GM19240 (cell line): ENCODE results near the gene TTC38.
"Not testable (repeated sequence)": the region's sequence is repeated elsewhere in the genome, so short reads cannot be mapped to it uniquely, and the experiment has no call there.

Experiments
- DNase-seq: peaks from one replicate; pipeline ENCODE4 v3.0.0; 2011; ENCODE audit warnings: low spot score; ENCODE audit not compliant: insufficient read length

Gene TTC38

GRCh38 chr22:46245511-46245910 is 22.3 kb upstream of the TTC38 start:
- DNase-seq: no peak

- no peak for DNase-seq
These were observed 21.6 kb upstream of the TTC38 start for GRCh38 chr22:46246178-46246577.

- no peak for DNase-seq
These were observed 20.3 kb upstream of the TTC38 start for GRCh38 chr22:46247443-46247975.

GRCh38 chr22:46250035-46250782 is 17.6 kb upstream of the TTC38 start, which contains the start of gene CDPF1:
Gene CDPF1, minus strand, starts transcription at chr22:46250293. Its CDS starts 2,009 bp downstream, at chr22:46248284.
- DNase-seq: peak; percentile 94

- no peak for DNase-seq
These were observed 17.1 kb upstream of the TTC38 start for GRCh38 chr22:46250783-46251125.

GRCh38 chr22:46251266-46251665 is 16.5 kb upstream of the TTC38 start:
- no peak for DNase-seq

- DNase-seq: no peak
These were observed 15.9 kb upstream of the TTC38 start for GRCh38 chr22:46251816-46252380.

- DNase-seq: no peak
These were observed 11.3 kb upstream of the TTC38 start for GRCh38 chr22:46256358-46256958.

- no peak for DNase-seq
These were observed 8.4 kb upstream of the TTC38 start for GRCh38 chr22:46259374-46259773.

GRCh38 chr22:46260038-46260437 is 7.8 kb upstream of the TTC38 start:
- no peak for DNase-seq

- DNase-seq: no peak
These were observed 5.2 kb upstream of the TTC38 start for GRCh38 chr22:46262449-46263215.

GRCh38 chr22:46263216-46263590 is 4.6 kb upstream of the TTC38 start, which contains the start of gene PKDREJ:
Gene PKDREJ, minus strand, starts transcription at chr22:46263343. Its CDS starts 21 bp downstream, at chr22:46263322.
- DNase-seq: no peak

- DNase-seq: not testable (repeated sequence)
These were observed 3.3 kb upstream of the TTC38 start for GRCh38 chr22:46264520-46264919.

- DNase-seq: not testable (repeated sequence)
These were observed 2.2 kb upstream of the TTC38 start for GRCh38 chr22:46265627-46266026.

GRCh38 chr22:46269564-46269963 is 1.8 kb downstream of the TTC38 start:
- DNase-seq: no peak

- DNase-seq: no peak
These were observed 4.4 kb downstream of the TTC38 start for GRCh38 chr22:46272196-46272595.

- no peak for DNase-seq
These were observed 5.1 kb downstream of the TTC38 start for GRCh38 chr22:46272762-46273431.

- DNase-seq: no peak
These were observed 5.8 kb downstream of the TTC38 start for GRCh38 chr22:46273432-46274148.

GRCh38 chr22:46274381-46274780 is 6.6 kb downstream of the TTC38 start:
- no peak for DNase-seq

- DNase-seq: no peak
These were observed 7.8 kb downstream of the TTC38 start for GRCh38 chr22:46275455-46276122.
